Heart left ventricle (tissue), 13 donors: ENCODE data around the gene PRKAG2.

ENCODE experiments used
- CTCF ChIP-seq, 12 donors: fragments of 200-600 bp; sonication (generic) in 4 of 12; IDR thresholded peaks; one replicate each; pipeline versions ENCODE4 v1.5.0 to v1.8.0; 2018 to 2022; ENCODE audit warnings: antibody characterized with exemption in 12 of 12, mild to moderate bottlenecking in 5 of 12
- POLR2A ChIP-seq, 2 donors: fragments of 450-650 bp; IDR thresholded peaks; one replicate each; pipeline ENCODE4 v1.6.1; 2017; ENCODE audit warnings: antibody characterized with exemption in 2 of 2, mild to moderate bottlenecking in 2 of 2, moderate library complexity in 2 of 2
- donor health status: ischemic (EF 13 %, LVEDD 7.1; RV severe dilation, severe dysfunction).
- donor health status: DM: no; HTN: yes; CAD: no.
- donor health status: DM: no; HTN: no; CAD: no.
- donor health status: ischemic (EF 25% LVEDD 6.9; RV normal size, moderate dysfunction).
- donor health status: ischemic (EF 25% LVEDD 5.7; RV mildly dilated, moderate dysfunction).
- donor health status: ischemic (EF 35%, LVEDD 5.7; RV mildly dilated, moderate dysfunction).
- donor health status: nonischemic (EF 11% LVEDD 7.7; RV severe dilation, severe dysfunction).
- donor health status: DM: yes; HTN: yes; CAD: no.
- donor health status: PGD.
- donor health status: ischemic (EF 29% LVEDD 5.4; RV normal size, mild dysfunction).
- donor health status: nonischemic (EF 23%, LVEDD 6.1; RV moderate dilation, normal function).

- TF ChIP-seq POLR2A (IDR thresholded peaks at IDR 0.05) (no peak), CTCF (IDR thresholded peaks at IDR 0.05) (no peak)
These were observed 255.0 kb downstream of the PRKAG2 start for GRCh38 chr7:151621961-151622360.
